K562 (cell line): Measurements from ENCODE around the gene GRIA1.

Source experiments
- BRCA1 ChIP-seq, 2 experiments: fragments of 450-650 bp in 1 of 2; sonication (generic) in 1 of 2; formaldehyde crosslinking in 1 of 2; IDR thresholded peaks; 2 replicates each; pipeline versions ENCODE4 v1.5.0 to v1.6.1; 2017 to 2020; ENCODE audit warnings: mild to moderate bottlenecking in 1 of 2, missing genetic modification reagents in 1 of 2
- CBX1 ChIP-seq: sonication (generic); IDR thresholded peaks from 2 replicates; pipeline ENCODE4 v1.6.1; 2016; ENCODE audit warnings: antibody characterized with exemption, low read depth, mild to moderate bottlenecking
- POLR2A ChIP-seq: fragments of 450-650 bp; conservative IDR thresholded peaks from 2 replicates; pipeline ENCODE4 v1.6.1; 2016

DNA sequence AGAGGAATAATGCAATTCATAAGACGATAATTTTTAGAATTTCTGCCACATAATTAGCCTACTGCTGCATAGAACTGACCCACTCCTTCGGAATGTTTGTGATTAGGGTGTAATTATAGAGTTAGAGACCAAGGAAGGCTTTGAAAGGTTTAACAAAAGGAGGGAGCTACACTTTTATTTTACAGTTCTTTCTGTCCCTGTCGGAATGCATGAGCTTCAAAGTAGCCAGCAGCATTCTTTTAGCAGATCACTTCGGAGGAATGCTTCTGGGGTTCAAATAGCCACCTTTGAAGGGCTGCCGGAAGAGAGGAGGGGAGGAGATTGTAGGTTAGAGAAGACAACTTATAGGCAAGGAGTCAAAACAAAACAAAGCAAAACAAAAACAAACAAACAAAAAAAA lies 168.1 kb downstream of the GRIA1 start:
- TF ChIP-seq CBX1 (no peak), BRCA1 (IDR thresholded peaks at IDR 0.05) (no peak), BRCA1 (CRISPR knock-in tag; IDR thresholded peaks at IDR 0.05) (no peak), POLR2A (no peak)
